WI38 (cell line): ENCODE measurements around the gene ISCU.

Experiments
- H3K4me3 ChIP-seq: 2 replicates; pipeline ENCODE4 v1.5.1; 2011; ENCODE audit warnings: low read depth, mild to moderate bottlenecking, control low read depth, low read length
- TF ChIP-seq, protein P1 (sequence below): IDR thresholded peaks from 2 replicates; pipeline ENCODE4 v1.5.1; 2012; ENCODE audit warnings: low read depth, mild to moderate bottlenecking, control low read depth, low read length

ISCU gene

DNA sequence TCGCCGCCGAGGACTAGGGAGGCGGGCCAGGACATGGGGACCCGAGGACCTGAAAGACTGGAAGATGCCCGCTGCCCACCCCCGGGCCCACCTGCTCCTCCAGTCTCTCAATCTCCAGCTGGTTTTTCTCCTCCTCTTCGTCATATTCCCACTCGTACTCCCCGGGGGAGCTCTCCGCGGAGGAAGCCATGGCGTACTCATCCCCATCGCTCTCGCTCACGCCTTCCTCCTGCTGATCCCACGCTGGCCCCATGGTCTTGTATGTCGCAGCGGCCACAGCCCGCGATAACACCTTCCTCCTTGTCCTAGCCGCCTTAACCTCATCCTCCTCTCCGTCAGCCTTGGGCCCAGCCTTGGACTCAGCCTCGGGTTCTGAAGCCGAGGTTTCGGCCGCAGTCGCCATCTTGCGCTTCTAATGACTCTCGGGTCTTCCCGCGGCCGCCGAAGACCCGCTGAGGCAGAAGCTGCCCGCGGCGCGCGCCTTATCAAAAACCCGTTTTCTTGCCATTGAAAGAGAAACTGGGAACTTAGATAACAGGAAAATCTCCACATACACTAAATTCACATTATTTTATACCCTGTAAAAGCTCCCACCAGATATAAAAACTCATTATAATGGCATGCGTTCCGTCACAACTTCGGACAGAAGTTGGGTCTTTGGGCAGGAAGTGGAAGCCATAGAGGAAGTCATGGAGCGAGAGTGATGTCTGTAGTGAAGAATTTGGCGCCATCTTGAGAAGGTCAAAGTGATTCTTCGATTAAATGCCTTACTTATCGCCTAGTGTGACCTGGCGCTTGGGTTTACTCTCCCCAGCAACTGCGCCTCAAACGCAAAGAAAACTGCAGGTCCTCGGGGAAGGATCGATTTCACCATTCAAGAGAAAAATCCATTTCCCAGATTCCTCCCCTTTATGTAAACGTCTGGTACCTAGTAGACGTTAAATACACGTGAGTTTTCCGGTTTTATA is 1.4 kb upstream of the ISCU start, which contains the start of gene SART3:
Gene SART3, minus strand, starts transcription at position 422 of the 968 bp plus-strand sequence. Its CDS starts 19 bp downstream, at position 403.
- H3K4me3 ChIP-seq: peak within 1 kb of the TSS; percentile 99

DNA sequence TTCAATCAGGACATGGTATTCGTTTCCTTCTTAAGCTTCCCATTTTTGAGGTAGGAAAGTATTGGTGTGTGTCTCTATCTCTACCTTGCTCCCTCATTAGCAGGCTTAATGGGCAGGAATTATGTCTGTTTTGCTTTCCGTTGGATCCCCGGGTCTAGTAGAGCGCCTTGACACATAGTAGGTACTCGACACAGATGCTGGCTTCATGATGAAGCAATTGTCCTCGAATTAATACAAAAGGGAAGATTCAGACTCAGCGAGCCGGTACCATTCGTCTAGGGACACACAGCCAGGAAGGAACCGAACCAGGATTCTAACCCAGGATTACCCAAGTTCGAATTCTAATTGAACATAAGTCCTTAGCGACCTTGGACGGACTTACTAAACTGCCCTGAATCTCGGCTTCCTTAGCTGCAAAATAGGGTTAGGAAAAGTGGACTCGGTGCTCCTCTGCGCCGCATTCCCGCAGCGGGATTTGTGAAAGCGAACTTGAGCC is 496 bp upstream of the ISCU start:
- TF ChIP-seq, protein P1, sequence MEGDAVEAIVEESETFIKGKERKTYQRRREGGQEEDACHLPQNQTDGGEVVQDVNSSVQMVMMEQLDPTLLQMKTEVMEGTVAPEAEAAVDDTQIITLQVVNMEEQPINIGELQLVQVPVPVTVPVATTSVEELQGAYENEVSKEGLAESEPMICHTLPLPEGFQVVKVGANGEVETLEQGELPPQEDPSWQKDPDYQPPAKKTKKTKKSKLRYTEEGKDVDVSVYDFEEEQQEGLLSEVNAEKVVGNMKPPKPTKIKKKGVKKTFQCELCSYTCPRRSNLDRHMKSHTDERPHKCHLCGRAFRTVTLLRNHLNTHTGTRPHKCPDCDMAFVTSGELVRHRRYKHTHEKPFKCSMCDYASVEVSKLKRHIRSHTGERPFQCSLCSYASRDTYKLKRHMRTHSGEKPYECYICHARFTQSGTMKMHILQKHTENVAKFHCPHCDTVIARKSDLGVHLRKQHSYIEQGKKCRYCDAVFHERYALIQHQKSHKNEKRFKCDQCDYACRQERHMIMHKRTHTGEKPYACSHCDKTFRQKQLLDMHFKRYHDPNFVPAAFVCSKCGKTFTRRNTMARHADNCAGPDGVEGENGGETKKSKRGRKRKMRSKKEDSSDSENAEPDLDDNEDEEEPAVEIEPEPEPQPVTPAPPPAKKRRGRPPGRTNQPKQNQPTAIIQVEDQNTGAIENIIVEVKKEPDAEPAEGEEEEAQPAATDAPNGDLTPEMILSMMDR: no peak
- peak overlapping the region; percentile 99 for H3K4me3 ChIP-seq

More for the DNA sequence above, 1.4 kb upstream of the ISCU start, which contains the start of gene SART3:
- TF ChIP-seq, protein P1: no peak

DNA sequence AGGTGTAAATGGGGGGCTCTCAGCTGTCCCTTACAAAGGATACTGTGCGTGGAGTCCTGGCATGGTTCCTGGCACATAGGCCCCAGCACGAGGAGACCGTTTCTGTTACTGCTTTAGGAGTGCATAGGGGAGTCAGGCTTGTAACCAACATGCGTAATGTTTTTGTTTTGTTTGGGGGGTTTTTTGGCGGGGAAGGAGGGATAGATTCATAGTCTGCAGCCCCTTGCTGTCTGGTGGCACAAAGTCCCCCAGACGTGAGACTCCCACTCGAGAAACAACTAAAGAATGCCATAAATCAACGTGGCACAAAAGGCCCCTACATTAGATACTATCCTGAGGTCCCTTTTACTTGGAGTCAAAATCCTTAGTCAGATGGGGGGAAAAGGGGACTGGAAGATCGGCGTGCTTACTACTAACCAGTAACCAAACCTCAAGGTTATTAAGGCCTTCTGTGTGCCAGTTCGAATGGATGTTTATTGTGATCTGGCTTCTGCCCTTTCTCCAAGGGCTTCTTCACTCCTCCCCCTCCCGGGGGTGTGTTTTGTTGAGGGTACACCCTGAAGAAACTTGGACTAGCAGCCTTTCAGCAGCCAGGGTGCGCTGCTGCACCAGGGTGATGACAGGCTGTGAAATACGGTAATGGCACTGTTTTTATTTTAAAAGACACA is 874 bp downstream of the ISCU start:
- TF ChIP-seq, protein P1: peak; percentile 85
- peak overlapping the region; percentile 97 for H3K4me3 ChIP-seq

DNA sequence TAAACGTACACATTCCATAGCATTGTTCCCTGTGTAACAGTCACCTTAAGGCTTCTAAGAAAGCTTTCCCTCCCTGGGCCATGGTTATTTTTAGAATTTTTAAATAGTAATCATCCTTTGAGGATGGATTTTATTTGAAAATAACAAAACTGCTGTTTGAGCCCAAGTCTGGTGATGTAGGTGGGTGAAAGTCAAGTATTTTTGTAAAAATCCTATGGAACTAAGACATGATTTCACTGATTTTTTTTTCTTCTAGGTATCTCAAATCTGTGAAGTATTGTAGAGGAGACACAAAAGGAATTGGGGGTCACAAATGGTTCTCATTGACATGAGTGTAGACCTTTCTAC is 1.4 kb downstream of the ISCU start:
- TF ChIP-seq, protein P1: no peak
- peak overlapping the region; percentile 97 for H3K4me3 ChIP-seq

DNA sequence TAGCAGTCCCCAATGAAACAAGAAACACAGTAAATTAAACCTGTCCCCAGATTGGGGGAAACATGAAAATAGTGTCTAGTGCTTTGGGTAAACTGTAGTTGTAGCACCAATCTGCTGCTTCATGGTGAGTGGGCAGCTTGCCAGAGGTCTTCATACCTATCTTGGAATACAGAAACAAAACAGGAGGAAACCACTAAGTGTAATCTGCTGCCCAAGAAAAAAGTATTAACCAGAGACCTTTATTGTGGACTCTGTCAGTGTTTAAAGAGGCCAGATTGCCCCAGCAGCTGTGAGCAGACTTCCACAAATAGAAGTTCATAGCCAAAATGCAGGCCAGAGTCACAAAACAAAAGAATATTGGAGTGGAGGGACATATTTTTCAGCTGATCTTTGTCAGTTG is 2.3 kb downstream of the ISCU start:
- H3K4me3 ChIP-seq: no peak overlapping the region
- TF ChIP-seq, protein P1: no peak

DNA sequence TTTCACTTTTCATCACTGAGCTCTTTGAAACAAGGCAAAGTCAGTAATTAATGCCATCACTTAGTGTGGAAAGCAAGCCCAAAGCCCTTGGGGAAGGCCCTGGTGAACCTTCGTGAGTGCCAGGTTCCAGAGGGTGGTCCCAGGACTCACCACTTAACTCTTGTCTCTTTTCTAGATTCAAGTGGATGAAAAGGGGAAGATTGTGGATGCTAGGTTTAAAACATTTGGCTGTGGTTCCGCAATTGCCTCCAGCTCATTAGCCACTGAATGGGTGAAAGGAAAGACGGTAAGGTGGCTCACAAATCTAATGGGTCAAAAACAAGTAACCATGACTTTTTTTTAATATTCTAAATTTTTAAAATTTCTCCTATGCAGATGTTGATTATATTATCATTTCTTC is 2.8 kb downstream of the ISCU start:
- TF ChIP-seq, protein P1: no peak
- no peak overlapping the region for H3K4me3 ChIP-seq
